ENCODE results near the gene MCTP1. TPM values are rescaled to one million over a fixed set of nuclear protein-coding genes. Genes with fewer than 3 reads are reported as not detected.

Gene MCTP1
- total RNA-seq, 1 donor from 2014 or later: 3.4 TPM

GRCh38 chr5:95078868-95079267, 206.0 kb downstream of the MCTP1 start:
- Mint-ChIP-seq H3K36me3 (ENCODE audit: low read depth) (no peaks in the 10 kb centered on the region), H3K27ac (ENCODE audit: unreplicated experiment) (no peak overlapping the region), H3K27me3 (ENCODE audit: low read depth) (peaks cover 1% of the 10 kb centered on the region), H3K4me1 (ENCODE audit: low read depth) (peaks cover 21% of the 10 kb centered on the region), H3K4me3 (ENCODE audit: unreplicated experiment) (no peak overlapping the region), H3K9me3 (ENCODE audit: low read depth) (no peaks in the 10 kb centered on the region)
- no peak for DNase-seq (ENCODE audit: low spot score)
- TF ChIP-seq CTCF (IDR thresholded peaks at IDR 0.05): no peak

- H3K9me3 Mint-ChIP-seq (ENCODE audit: low read depth): no peaks in the 10 kb centered on the region
- H3K27me3 Mint-ChIP-seq (ENCODE audit: low read depth): peaks cover 4% of the 10 kb centered on the region
- H3K36me3 Mint-ChIP-seq (ENCODE audit: low read depth): no peaks in the 10 kb centered on the region
- H3K27ac Mint-ChIP-seq (ENCODE audit: unreplicated experiment): no peak overlapping the region
- no peak for TF ChIP-seq CTCF (IDR thresholded peaks at IDR 0.05)
- peaks cover 6% of the 10 kb centered on the region for H3K4me1 Mint-ChIP-seq (ENCODE audit: low read depth)
- DNase-seq (ENCODE audit: low spot score): no peak
- no peak overlapping the region for H3K4me3 Mint-ChIP-seq (ENCODE audit: unreplicated experiment)
Observed at GRCh38 chr5:95076395-95077185, 208.3 kb downstream of the MCTP1 start.

- no peak for TF ChIP-seq CTCF (IDR thresholded peaks at IDR 0.05)
- no peak for DNase-seq (ENCODE audit: low spot score)
- H3K27me3 Mint-ChIP-seq (ENCODE audit: low read depth): peaks cover 4% of the 10 kb centered on the region
- no peaks in the 10 kb centered on the region for H3K4me1 Mint-ChIP-seq (ENCODE audit: low read depth)
- H3K4me3 Mint-ChIP-seq (ENCODE audit: unreplicated experiment): no peak overlapping the region
- H3K36me3 Mint-ChIP-seq (ENCODE audit: low read depth): no peaks in the 10 kb centered on the region
- no peak overlapping the region for H3K27ac Mint-ChIP-seq (ENCODE audit: unreplicated experiment)
- H3K9me3 Mint-ChIP-seq (ENCODE audit: low read depth): no peaks in the 10 kb centered on the region
Observed at GRCh38 chr5:95075111-95075510, 209.8 kb downstream of the MCTP1 start.

GRCh38 chr5:95072281-95072680, 212.6 kb downstream of the MCTP1 start:
- Mint-ChIP-seq H3K27me3 (ENCODE audit: low read depth) (peaks cover 4% of the 10 kb centered on the region), H3K4me3 (ENCODE audit: unreplicated experiment) (no peak overlapping the region), H3K36me3 (ENCODE audit: low read depth) (no peaks in the 10 kb centered on the region), H3K9me3 (ENCODE audit: low read depth) (no peaks in the 10 kb centered on the region), H3K4me1 (ENCODE audit: low read depth) (no peaks in the 10 kb centered on the region), H3K27ac (ENCODE audit: unreplicated experiment) (no peak overlapping the region)
- DNase-seq (ENCODE audit: low spot score): no peak
- TF ChIP-seq CTCF (IDR thresholded peaks at IDR 0.05): no peak

GRCh38 chr5:95070866-95071265, 214.0 kb downstream of the MCTP1 start:
- Mint-ChIP-seq H3K4me1 (ENCODE audit: low read depth) (no peaks in the 10 kb centered on the region), H3K9me3 (ENCODE audit: low read depth) (no peaks in the 10 kb centered on the region), H3K27ac (ENCODE audit: unreplicated experiment) (no peak overlapping the region), H3K36me3 (ENCODE audit: low read depth) (no peaks in the 10 kb centered on the region), H3K27me3 (ENCODE audit: low read depth) (peaks cover 6% of the 10 kb centered on the region), H3K4me3 (ENCODE audit: unreplicated experiment) (no peak overlapping the region)
- no peak for TF ChIP-seq CTCF (IDR thresholded peaks at IDR 0.05)
- DNase-seq (ENCODE audit: low spot score): no peak
